GM23338 (cell line): ENCODE measurements around the gene DMD. TPM values are rescaled to one million over a fixed set of nuclear protein-coding genes. Genes with fewer than 3 reads are reported as not detected.

Experiments used
- ATAC-seq: fragments of 200-7000 bp; cut with Tn5 transposase; 3 replicates; pipeline ENCODE4 v1.9.1; 2020
- DNase-seq: peaks from one replicate; pipeline ENCODE4 v3.0.0-alpha.2; 2015; ENCODE audit warnings: low spot score
- H2AFZ ChIP-seq: fragments of 200-600 bp; sonication (generic); 2 replicates; pipeline ENCODE4 v1.8.0; 2016; ENCODE audit warnings: antibody characterized with exemption, mild to moderate bottlenecking, moderate library complexity
- H3F3A ChIP-seq: fragments of 200-600 bp; sonication (generic); replicated peaks from 2 replicates; pipeline ENCODE4 v1.8.0; 2017; ENCODE audit warnings: antibody characterized with exemption, mixed run types, low read depth
- H3K27ac ChIP-seq: fragments of 200-600 bp; sonication (generic); 2 replicates; pipeline ENCODE4 v1.6.1; 2016; ENCODE audit warnings: low read depth
- H3K27me3 ChIP-seq: fragments of 200-600 bp; sonication (generic); 2 replicates; pipeline ENCODE4 v1.8.0; 2016; ENCODE audit warnings: mild to moderate bottlenecking, mixed run types, moderate library complexity; ENCODE audit not compliant: insufficient read depth
- H3K36me3 ChIP-seq: fragments of 200-600 bp; sonication (generic); 2 replicates; pipeline ENCODE4 v1.8.0; 2016; ENCODE audit warnings: mild to moderate bottlenecking; ENCODE audit not compliant: insufficient read depth
- H3K4me1 ChIP-seq: fragments of 200-600 bp; sonication (generic); 2 replicates; pipeline ENCODE4 v1.8.0; 2016; ENCODE audit warnings: mild to moderate bottlenecking, moderate library complexity; ENCODE audit not compliant: insufficient read depth
- H3K4me2 ChIP-seq: fragments of 200-600 bp; sonication (generic); 2 replicates; pipeline ENCODE4 v1.7.1; 2017; ENCODE audit warnings: mixed run types
- H3K4me3 ChIP-seq: fragments of 200-600 bp; sonication (generic); 2 replicates; pipeline ENCODE4 v1.6.1; 2016; ENCODE audit warnings: mixed run types
- H3K79me2 ChIP-seq: fragments of 200-600 bp; sonication (generic); replicated peaks from 2 replicates; pipeline ENCODE4 v1.8.0; 2017; ENCODE audit warnings: mild to moderate bottlenecking; ENCODE audit not compliant: insufficient read depth
- H3K9me2 ChIP-seq: fragments of 200-600 bp; sonication (generic); 2 replicates; pipeline ENCODE4 v1.8.0; 2017; ENCODE audit not compliant: insufficient read depth
- H4K20me1 ChIP-seq: fragments of 200-600 bp; sonication (generic); replicated peaks from 2 replicates; pipeline ENCODE4 v1.8.0; 2017; ENCODE audit warnings: mild to moderate bottlenecking; ENCODE audit not compliant: insufficient read depth
- H3K27ac Mint-ChIP-seq: 2 replicates; pipeline ENCODE4 v1.8.0; 2020; ENCODE audit warnings: inconsistent platforms, mild to moderate bottlenecking, moderate library complexity, mixed read lengths
- H3K27me3 Mint-ChIP-seq: 3 replicates; pipeline ENCODE4 v1.8.0; 2022; ENCODE audit warnings: low read depth, mild to moderate bottlenecking, moderate library complexity, mixed read lengths, inconsistent platforms; ENCODE audit not compliant: insufficient read depth, poor library complexity
- H3K36me3 Mint-ChIP-seq: 3 replicates; pipeline ENCODE4 v1.8.0; 2021; ENCODE audit warnings: low read depth, mild to moderate bottlenecking, inconsistent platforms, moderate library complexity, mixed read lengths
- H3K4me1 Mint-ChIP-seq: 3 replicates; pipeline ENCODE4 v1.8.0; 2020; ENCODE audit warnings: mild to moderate bottlenecking, inconsistent platforms, mixed read lengths
- H3K4me3 Mint-ChIP-seq: 3 replicates; pipeline ENCODE4 v1.8.0; 2021; ENCODE audit warnings: moderate library complexity, mild to moderate bottlenecking, inconsistent platforms, mixed read lengths
- H3K9me3 Mint-ChIP-seq: 3 replicates; pipeline ENCODE4 v1.8.0; 2020; ENCODE audit warnings: moderate library complexity, mild to moderate bottlenecking, inconsistent platforms, mixed read lengths
- CREB1 ChIP-seq: fragments of 250-450 bp; sonication (Bioruptor Pico); IDR thresholded peaks from 2 replicates; pipeline ENCODE4 v1.5.0; 2020; ENCODE audit warnings: low read depth, mild to moderate bottlenecking, moderate library complexity
- CTCF ChIP-seq, 2 experiments: fragments of 200-600 bp in 1 of 2; sonication (generic) in 1 of 2; conservative IDR thresholded peaks; 2 replicates each; pipeline versions ENCODE4 v1.5.1 to v1.6.1; 2016 to 2017; ENCODE audit warnings: antibody characterized with exemption in 2 of 2, low read depth in 2 of 2, mild to moderate bottlenecking in 2 of 2, moderate library complexity in 1 of 2
- ETS1 ChIP-seq: IDR thresholded peaks from 2 replicates; pipeline ENCODE4 v1.6.1; 2016; ENCODE audit warnings: antibody characterized with exemption
- EZH2 ChIP-seq: fragments of 200-600 bp; sonication (generic); IDR thresholded peaks from one replicate; pipeline ENCODE4 v1.8.0; 2017; ENCODE audit warnings: antibody characterized with exemption, mild to moderate bottlenecking, low read depth; ENCODE audit not compliant: unreplicated experiment
- EZH2phosphoT487 ChIP-seq: fragments of 200-600 bp; sonication (generic); IDR thresholded peaks from one replicate; pipeline ENCODE4 v1.8.1; 2018; ENCODE audit warnings: antibody characterized with exemption; ENCODE audit not compliant: unreplicated experiment
- JUNB ChIP-seq: IDR thresholded peaks from one replicate; pipeline ENCODE4 v1.6.1; 2016; ENCODE audit warnings: antibody characterized with exemption; ENCODE audit not compliant: unreplicated experiment
- NANOG ChIP-seq: IDR thresholded peaks from 2 replicates; pipeline ENCODE4 v1.6.1; 2016; ENCODE audit warnings: antibody characterized with exemption, borderline replicate concordance
- POLR2AphosphoS5 ChIP-seq: IDR thresholded peaks from 2 replicates; pipeline ENCODE4 v1.6.1; 2016; ENCODE audit warnings: antibody characterized with exemption, low read depth
- REST ChIP-seq: IDR thresholded peaks from one replicate; pipeline ENCODE4 v1.6.1; 2018; ENCODE audit warnings: antibody characterized with exemption; ENCODE audit not compliant: unreplicated experiment
- STAT1 ChIP-seq: IDR thresholded peaks from one replicate; pipeline ENCODE4 v1.6.1; 2016; ENCODE audit warnings: antibody characterized with exemption; ENCODE audit not compliant: unreplicated experiment
- ZNF114 ChIP-seq: fragments of 250-450 bp; sonication (Bioruptor Pico); IDR thresholded peaks from 2 replicates; pipeline ENCODE4 v1.5.0; 2020; ENCODE audit warnings: mild to moderate bottlenecking, moderate library complexity
- ZNF331 ChIP-seq: fragments of 250-450 bp; sonication (Bioruptor Pico); IDR thresholded peaks from 2 replicates; pipeline ENCODE4 v1.5.0; 2020; ENCODE audit warnings: low read depth, mild to moderate bottlenecking, moderate library complexity
- ZNF462 ChIP-seq: fragments of 250-450 bp; sonication (Bioruptor Pico); IDR thresholded peaks from 2 replicates; pipeline ENCODE4 v1.5.0; 2020; ENCODE audit warnings: mild to moderate bottlenecking, moderate library complexity
- polyA plus RNA-seq: library from polyadenylated mRNA; unstranded; fragments of >200 nt; fragmentation: Nextera tagmentation; extraction: Ambion mirVana; gene quantifications from 2 replicates; pipeline ENCODE4 v1.2.1, GENCODE V29; 2016
- total RNA-seq: library from RNA; depleted of rRNA; stranded (reverse); fragments of >200 nt; shearing (Covaris generic); gene quantifications from 2 replicates; pipeline ENCODE4 v1.2.3, GENCODE V29; 2014

The DMD gene
- total and polyA plus RNA-seq, 2 experiments from 2014 or later, result 4.5 to 7.6 TPM

GRCh38 chrX:32126997-32127396, 1084.4 kb downstream of the DMD start:
- Histone ChIP-seq H3K4me1 (no peaks in the 10 kb centered on the region), H3K4me2 (no peak overlapping the region), H3K9me2 (no peaks in the 10 kb centered on the region), H3K36me3 (no peaks in the 10 kb centered on the region), H3K27me3 (no peaks in the 10 kb centered on the region), H3F3A (no peaks in the 10 kb centered on the region), H3K79me2 (no peaks in the 10 kb centered on the region), H3K27ac (no peak overlapping the region), H4K20me1 (no peaks in the 10 kb centered on the region), H2AFZ (no peak overlapping the region), H3K4me3 (no peak overlapping the region)
- Mint-ChIP-seq H3K27ac (no peak overlapping the region), H3K9me3 (no peaks in the 10 kb centered on the region), H3K36me3 (no peaks in the 10 kb centered on the region), H3K4me1 (no peaks in the 10 kb centered on the region), H3K4me3 (no peak overlapping the region), H3K27me3 (peaks cover 4% of the 10 kb centered on the region)
- ATAC-seq (no peak), DNase-seq (no peak)
- TF ChIP-seq CREB1 (CRISPR knock-in tag), result no peak
- no peak for TF ChIP-seq JUNB
- no peak for TF ChIP-seq STAT1
- no peak for TF ChIP-seq ETS1
- no peak for TF ChIP-seq NANOG
- TF ChIP-seq ZNF114 (CRISPR knock-in tag), result no peak
- no peak for TF ChIP-seq EZH2phosphoT487
- no peak for TF ChIP-seq POLR2AphosphoS5
- TF ChIP-seq ZNF331 (CRISPR knock-in tag), result no peak
- TF ChIP-seq EZH2, result no peak
- no peak for TF ChIP-seq CTCF (conservative IDR thresholded peaks at IDR 0.05; ENCODE audit: low read depth in 2 of 2)
- no peak for TF ChIP-seq ZNF462 (CRISPR knock-in tag)
- TF ChIP-seq REST, result no peak
